ENCODE measurements around the gene GABRB2.

The GABRB2 gene

DNA sequence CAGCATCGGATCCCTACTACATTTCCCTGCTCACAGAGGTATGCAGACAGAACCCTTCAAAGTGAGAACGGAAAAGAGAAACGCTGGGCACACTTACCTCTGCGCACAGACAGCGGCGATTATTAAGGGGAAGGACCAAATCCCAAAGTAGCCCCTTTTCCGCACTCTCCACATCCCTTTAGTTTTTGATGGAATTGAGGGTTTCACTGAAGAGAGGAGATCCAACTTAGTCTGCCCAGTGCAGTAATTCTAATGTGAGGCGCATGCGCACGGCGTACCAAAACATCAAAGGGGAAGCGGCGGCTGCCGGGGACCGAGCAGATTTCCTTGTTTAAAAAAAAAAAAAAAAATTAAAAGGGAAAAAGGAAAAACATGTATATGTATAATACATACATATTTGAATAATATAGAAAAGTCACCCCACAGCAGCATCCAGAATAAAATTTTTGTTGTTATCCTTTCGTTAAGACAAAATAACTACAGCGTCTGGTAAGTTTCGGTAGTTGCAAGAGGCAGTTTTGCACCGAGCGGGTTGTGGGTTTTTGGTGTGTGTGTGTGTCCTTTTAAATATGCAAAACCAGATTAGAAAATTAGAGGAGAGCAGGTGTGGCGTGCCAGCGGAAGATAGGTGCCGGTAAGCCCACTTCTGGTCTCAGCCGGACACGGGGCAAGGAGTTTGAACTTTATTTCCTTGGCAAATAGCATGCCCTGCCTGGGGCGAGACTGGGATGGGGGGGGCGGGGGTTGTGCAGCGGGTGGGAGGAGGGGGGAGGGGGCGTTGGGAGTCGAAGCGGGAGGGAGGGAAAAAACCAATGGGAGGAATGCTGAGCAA lies at the start of gene GABRB2:
TSS of gene GABRB2 (minus strand) at position 256 of the 832 bp plus-strand sequence. CDS start at position 174, 82 bp downstream.
- H3K27ac ChIP-seq, result no peak within 1 kb of the TSS
- no peak for TF ChIP-seq ZFX (IDR thresholded peaks at IDR 0.05)
- TF ChIP-seq, protein P1, sequence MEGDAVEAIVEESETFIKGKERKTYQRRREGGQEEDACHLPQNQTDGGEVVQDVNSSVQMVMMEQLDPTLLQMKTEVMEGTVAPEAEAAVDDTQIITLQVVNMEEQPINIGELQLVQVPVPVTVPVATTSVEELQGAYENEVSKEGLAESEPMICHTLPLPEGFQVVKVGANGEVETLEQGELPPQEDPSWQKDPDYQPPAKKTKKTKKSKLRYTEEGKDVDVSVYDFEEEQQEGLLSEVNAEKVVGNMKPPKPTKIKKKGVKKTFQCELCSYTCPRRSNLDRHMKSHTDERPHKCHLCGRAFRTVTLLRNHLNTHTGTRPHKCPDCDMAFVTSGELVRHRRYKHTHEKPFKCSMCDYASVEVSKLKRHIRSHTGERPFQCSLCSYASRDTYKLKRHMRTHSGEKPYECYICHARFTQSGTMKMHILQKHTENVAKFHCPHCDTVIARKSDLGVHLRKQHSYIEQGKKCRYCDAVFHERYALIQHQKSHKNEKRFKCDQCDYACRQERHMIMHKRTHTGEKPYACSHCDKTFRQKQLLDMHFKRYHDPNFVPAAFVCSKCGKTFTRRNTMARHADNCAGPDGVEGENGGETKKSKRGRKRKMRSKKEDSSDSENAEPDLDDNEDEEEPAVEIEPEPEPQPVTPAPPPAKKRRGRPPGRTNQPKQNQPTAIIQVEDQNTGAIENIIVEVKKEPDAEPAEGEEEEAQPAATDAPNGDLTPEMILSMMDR (conservative IDR thresholded peaks at IDR 0.05), result no peak

GRCh38 chr5:161585798-161586197 lies 39.3 kb upstream of the GABRB2 start:
- TF ChIP-seq, protein P1 (conservative IDR thresholded peaks at IDR 0.05), result no peak
- TF ChIP-seq ZFX (IDR thresholded peaks at IDR 0.05), result no peak
- H3K27ac ChIP-seq, result no peak overlapping the region

DNA sequence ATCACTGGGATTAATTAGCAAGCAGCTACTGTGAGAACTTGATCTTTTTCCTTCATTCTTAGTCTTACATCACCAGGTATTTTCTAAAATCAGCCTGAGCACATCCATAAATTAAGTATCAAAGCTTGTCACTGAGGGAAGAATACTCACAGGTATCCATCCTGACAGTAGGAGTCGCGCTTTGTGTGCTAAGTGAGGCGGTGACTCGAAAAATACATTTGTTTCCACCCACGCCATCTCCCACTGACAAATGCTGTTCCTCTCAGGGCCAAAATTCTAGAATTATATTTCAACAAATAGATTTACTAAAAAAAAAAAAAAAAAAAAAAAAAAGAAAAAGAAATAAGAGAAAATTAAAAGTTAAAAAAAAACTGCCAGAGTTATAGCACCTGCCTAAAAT lies 34.1 kb upstream of the GABRB2 start:
- no peak for TF ChIP-seq ZFX (IDR thresholded peaks at IDR 0.05)
- TF ChIP-seq, protein P1 (conservative IDR thresholded peaks at IDR 0.05), result no peak; the same call in 1 of the 2 replicates

DNA sequence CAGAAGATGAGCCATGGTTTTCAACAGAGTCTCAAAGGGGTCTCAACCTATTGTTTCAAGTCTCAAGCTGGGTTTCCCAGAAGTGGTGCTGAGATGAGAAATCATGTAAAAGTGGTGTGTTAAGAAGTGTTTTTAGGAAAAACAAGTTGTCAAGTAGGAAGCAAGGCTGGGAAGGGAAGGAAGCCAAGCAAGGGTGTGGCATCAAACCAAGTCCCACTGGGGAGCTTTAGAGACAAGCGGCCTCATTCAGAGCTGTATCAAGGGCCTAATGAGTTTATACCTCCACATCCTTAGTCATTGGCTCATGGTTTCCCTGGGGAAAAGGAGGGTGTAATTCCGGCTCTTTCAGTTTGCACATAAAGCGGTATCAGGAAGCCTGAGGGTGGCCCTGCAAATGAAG lies 26.4 kb upstream of the GABRB2 start:
- no peak overlapping the region for H3K27ac ChIP-seq
- TF ChIP-seq ZFX (IDR thresholded peaks at IDR 0.05), result no peak
- TF ChIP-seq, protein P1 (conservative IDR thresholded peaks at IDR 0.05), result no peak

More for the DNA sequence above, 34.1 kb upstream of the GABRB2 start:
- H3K27ac ChIP-seq, result no peak overlapping the region

DNA sequence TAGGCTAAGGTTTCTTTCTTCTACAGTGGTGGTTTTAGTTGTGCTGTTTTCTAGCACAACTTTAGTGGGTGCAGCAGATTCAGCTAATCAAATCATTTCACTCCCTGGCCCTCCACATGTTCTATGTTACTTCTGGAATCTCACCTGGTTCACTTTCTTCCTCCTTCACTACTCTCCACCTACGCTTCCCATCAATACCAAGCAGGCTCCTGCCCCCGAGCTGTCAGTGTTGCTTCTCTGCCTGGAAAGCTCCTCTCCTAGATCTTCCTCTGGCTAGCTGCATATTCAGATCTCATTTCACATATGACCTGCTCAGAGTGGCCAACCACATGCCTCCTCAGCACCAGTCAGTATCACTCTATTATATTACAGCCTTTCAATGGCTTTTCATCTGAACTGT lies 19.6 kb upstream of the GABRB2 start:
- TF ChIP-seq, protein P1 (conservative IDR thresholded peaks at IDR 0.05), result no peak
- no peak for TF ChIP-seq ZFX (IDR thresholded peaks at IDR 0.05)

DNA sequence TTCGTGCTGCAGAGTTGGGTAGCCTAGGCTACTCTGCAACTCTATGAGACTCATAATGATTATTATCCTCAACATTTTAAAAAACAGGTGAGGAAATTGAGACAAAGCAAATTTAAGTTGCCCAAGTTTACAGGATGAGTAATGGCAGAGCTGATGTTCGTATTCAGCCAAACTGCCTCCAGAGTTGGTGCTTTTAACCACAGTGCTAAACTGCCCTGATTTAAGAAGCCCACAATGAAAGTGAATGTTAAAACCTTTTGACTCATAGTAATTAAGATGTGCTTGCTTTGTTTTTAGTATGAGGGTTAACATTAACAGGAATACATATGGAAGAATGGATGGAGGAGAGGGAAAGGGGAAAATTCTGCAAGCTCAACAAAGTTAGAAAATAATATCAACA lies 15.9 kb upstream of the GABRB2 start:
- TF ChIP-seq, protein P1 (conservative IDR thresholded peaks at IDR 0.05), result no peak
- TF ChIP-seq ZFX (IDR thresholded peaks at IDR 0.05), result no peak
- no peak overlapping the region for H3K27ac ChIP-seq

More for the DNA sequence above, 19.6 kb upstream of the GABRB2 start:
- no peak overlapping the region for H3K27ac ChIP-seq

GRCh38 chr5:161549106-161549505 lies 2.6 kb upstream of the GABRB2 start:
- TF ChIP-seq, protein P1 (conservative IDR thresholded peaks at IDR 0.05), result no peak
- no peak for TF ChIP-seq ZFX (IDR thresholded peaks at IDR 0.05)

More at GRCh38 chr5:161549106-161549505, 2.6 kb upstream of the GABRB2 start:
- no peak overlapping the region for H3K27ac ChIP-seq
